Vagina (tissue), 2 donors: ENCODE measurements around the gene ERBB3.
A peak's percentile ranks its signal among the peaks of the same experiment; 100 is the strongest.

Experiments used
- CTCF ChIP-seq, 3 experiments: fragments of 450-650 bp in 2 of 3; fragments of 200-600 bp in 1 of 3; sonication (generic) in 1 of 3; IDR thresholded peaks; one replicate each; pipeline ENCODE4 v1.5.1; 2017 to 2019; ENCODE audit warnings: antibody characterized with exemption in 3 of 3, mild to moderate bottlenecking in 2 of 3, moderate library complexity in 2 of 3
- POLR2A ChIP-seq, 2 donors: fragments of 450-650 bp; IDR thresholded peaks; one replicate each; pipeline ENCODE4 v1.6.1; 2017; ENCODE audit warnings: antibody characterized with exemption in 2 of 2, mild to moderate bottlenecking in 2 of 2, moderate library complexity in 2 of 2

GRCh38 chr12:56116267-56117081 is 36.5 kb downstream of the ERBB3 start, which contains the start of gene RPL41:
- TF ChIP-seq CTCF (IDR thresholded peaks at IDR 0.05): no peak
- peak in 1 of 2 donors; percentile 94 for TF ChIP-seq POLR2A (IDR thresholded peaks at IDR 0.05)
